ENCODE results near the gene KPNA4. TPM values are rescaled to one million over a fixed set of nuclear protein-coding genes. Genes with fewer than 3 reads are reported as not detected.
"Not testable (repeated sequence)": the region's sequence is repeated elsewhere in the genome, so short reads cannot be mapped to it uniquely, and the experiment has no call there.

KPNA4 gene
- total RNA-seq, 2 experiments from 2014 or later: 44.0 to 49.4 TPM

DNA sequence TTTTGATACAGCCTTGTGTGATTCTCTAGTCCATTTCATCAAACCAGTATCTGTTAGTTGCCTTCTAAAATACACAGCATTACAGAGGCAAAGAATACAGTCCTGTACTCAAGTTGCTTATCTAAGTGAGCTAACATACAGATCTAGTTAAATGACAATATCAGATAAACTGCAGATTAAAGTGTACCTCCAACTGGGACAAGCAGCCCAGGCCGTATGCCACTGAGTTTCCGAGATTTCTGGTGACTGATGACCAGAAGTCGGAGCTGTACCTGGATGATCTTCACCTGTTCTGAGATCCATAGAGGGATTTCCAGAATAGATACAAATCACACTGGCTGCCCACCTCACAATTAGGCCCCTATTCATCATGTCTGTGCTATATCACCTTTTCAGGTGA lies 109.5 kb downstream of the KPNA4 start:
- intact Hi-C loops (cut with DNase I, micrococcal nuclease): no loop called here
- no peaks in the 10 kb centered on the region for H3K9me3 ChIP-seq (ENCODE audit: control insufficient read depth in 1 of 2, insufficient read depth in 1 of 2, low read length in 2 of 2)
- Mint-ChIP-seq H3K36me3 (ENCODE audit: low read depth) (no peaks in the 10 kb centered on the region), H3K27ac (no peak overlapping the region), H3K4me3 (no peak overlapping the region), H3K4me1 (ENCODE audit: low read depth) (no peaks in the 10 kb centered on the region), H3K9me3 (no peaks in the 10 kb centered on the region), H3K27me3 (no peaks in the 10 kb centered on the region)
- H3K27ac ChIP-seq (ENCODE audit: low read depth in 1 of 2, low read length in 2 of 2): no peak overlapping the region
- ChIA-PET POLR2A (interaction anchor here (1.4 kb wide), 1 partner anchor 11 kb away, joined by 3 read pairs; no protein-coding TSS in a partner anchor), CTCF (interaction anchor here (1.1 kb wide), 1 partner anchor 9 kb away, joined by 3 read pairs; no protein-coding TSS in a partner anchor)
- no peak for TF ChIP-seq CTCF (IDR thresholded peaks at IDR 0.05)
- no peaks in the 10 kb centered on the region for H3K36me3 ChIP-seq (ENCODE audit: insufficient read depth, low read length)
- no peaks in the 10 kb centered on the region for H3K4me1 ChIP-seq (ENCODE audit: insufficient read depth, low read length)
- H3K4me3 ChIP-seq (ENCODE audit: low read length): no peak overlapping the region
- no peaks in the 10 kb centered on the region for H3K27me3 ChIP-seq (ENCODE audit: control insufficient read depth in 1 of 2, insufficient read depth in 2 of 2, low read length in 2 of 2)
- ATAC-seq (ENCODE audit: poor library complexity) (no peak), DNase-seq (no peak)

DNA sequence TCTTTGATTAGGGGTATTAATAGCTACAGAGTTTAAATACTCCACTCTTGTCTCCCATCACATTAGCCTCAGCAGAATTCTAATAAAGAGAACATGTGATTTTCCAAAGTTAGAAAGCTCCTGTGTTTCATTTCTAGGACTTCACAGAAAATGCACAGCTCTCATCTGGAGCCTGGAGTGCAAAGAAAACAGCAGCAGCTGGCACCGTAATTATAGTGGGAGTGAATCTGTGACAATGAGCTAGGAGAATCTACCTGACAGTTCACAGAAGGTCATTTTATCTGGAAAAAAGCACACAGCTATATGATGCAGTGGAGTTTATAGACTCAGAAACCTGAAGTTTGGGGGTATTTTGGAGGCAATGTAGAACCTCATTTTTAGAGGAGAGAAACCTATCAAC lies 110.4 kb downstream of the KPNA4 start:
- TF ChIP-seq CTCF (IDR thresholded peaks at IDR 0.05): no peak
- intact Hi-C loops (cut with DNase I, micrococcal nuclease): loop anchor here in 1 of 2 experiments (5.0 kb wide), 1 partner anchor 302 kb away; the partner anchor contains the start of gene PPM1L
- Mint-ChIP-seq H3K27me3 (no peaks in the 10 kb centered on the region), H3K36me3 (ENCODE audit: low read depth) (no peaks in the 10 kb centered on the region), H3K27ac (no peak overlapping the region), H3K4me3 (no peak overlapping the region), H3K9me3 (no peaks in the 10 kb centered on the region), H3K4me1 (ENCODE audit: low read depth) (peaks cover 7% of the 10 kb centered on the region)
- no peak for ATAC-seq (ENCODE audit: poor library complexity)
- peaks cover 0 to 3% of the 10 kb centered on the region in 2 experiments for H3K9me3 ChIP-seq (ENCODE audit: control insufficient read depth in 1 of 2, insufficient read depth in 1 of 2, low read length in 2 of 2)
- ChIA-PET CTCF (interaction anchor here (1.1 kb wide), 1 partner anchor 10 kb away, joined by 3 read pairs; no protein-coding TSS in a partner anchor), POLR2A (interaction anchor here (1.4 kb wide), 1 partner anchor 10 kb away, joined by 3 read pairs; no protein-coding TSS in a partner anchor)
- peaks cover 4% of the 10 kb centered on the region for H3K4me1 ChIP-seq (ENCODE audit: insufficient read depth, low read length)
- H3K36me3 ChIP-seq (ENCODE audit: insufficient read depth, low read length): no peaks in the 10 kb centered on the region
- H3K4me3 ChIP-seq (ENCODE audit: low read length): no peak overlapping the region
- H3K27ac ChIP-seq (ENCODE audit: low read depth in 1 of 2, low read length in 2 of 2): no peak overlapping the region
- DNase-seq: no peak
- no peaks in the 10 kb centered on the region for H3K27me3 ChIP-seq (ENCODE audit: control insufficient read depth in 1 of 2, insufficient read depth in 2 of 2, low read length in 2 of 2)

- CTCF ChIA-PET, H3K27ac Mint-ChIP-seq: not testable (repeated sequence)
These were observed 113.1 kb downstream of the KPNA4 start for GRCh38 chr3:160452251-160452650.

DNA sequence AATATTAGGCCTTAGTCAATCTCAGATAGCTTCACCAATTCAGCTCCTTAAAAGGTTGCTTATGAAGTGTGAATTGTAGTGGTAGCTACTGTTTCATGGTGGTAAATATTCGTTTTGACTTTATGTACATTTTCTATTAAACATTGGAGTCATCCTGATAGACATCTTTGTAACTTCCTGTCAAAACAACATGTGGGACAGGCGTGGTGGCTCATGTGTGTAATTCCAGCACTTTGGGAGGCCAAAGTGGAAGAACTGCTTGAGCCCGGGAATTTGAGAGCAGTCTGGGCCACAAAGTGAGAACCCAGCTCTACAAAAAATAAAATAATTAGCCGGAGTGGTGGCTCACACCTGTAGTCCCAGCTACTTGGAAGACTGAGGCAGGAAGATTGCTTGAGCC lies 113.8 kb downstream of the KPNA4 start:
- no peak overlapping the region for H3K27ac Mint-ChIP-seq
- intact Hi-C loops (cut with DNase I, micrococcal nuclease): loop anchor here in 1 of 2 experiments (2.0 to 5.0 kb wide), 2 partner anchors 115 to 306 kb away; partner anchors contain the start of gene PPM1L
- H3K4me3 ChIP-seq (ENCODE audit: low read length): no peak overlapping the region
- H3K4me1 Mint-ChIP-seq (ENCODE audit: low read depth): peaks cover 29% of the 10 kb centered on the region
- H3K27me3 ChIP-seq (ENCODE audit: control insufficient read depth in 1 of 2, insufficient read depth in 2 of 2, low read length in 2 of 2): no peaks in the 10 kb centered on the region
- TF ChIP-seq CTCF (IDR thresholded peaks at IDR 0.05): no peak
- no peaks in the 10 kb centered on the region for H3K9me3 Mint-ChIP-seq
- ATAC-seq (ENCODE audit: poor library complexity): no peak
- no peak overlapping the region for H3K27ac ChIP-seq (ENCODE audit: low read depth in 1 of 2, low read length in 2 of 2)
- DNase-seq: no peak
- H3K36me3 ChIP-seq (ENCODE audit: insufficient read depth, low read length): no peaks in the 10 kb centered on the region
- H3K4me1 ChIP-seq (ENCODE audit: insufficient read depth, low read length): peaks cover 16% of the 10 kb centered on the region
- peaks cover 5% of the 10 kb centered on the region for H3K36me3 Mint-ChIP-seq (ENCODE audit: low read depth)
- POLR2A ChIA-PET: no interaction called here
- no peaks in the 10 kb centered on the region for H3K27me3 Mint-ChIP-seq
- no peak overlapping the region for H3K4me3 Mint-ChIP-seq
- H3K9me3 ChIP-seq (ENCODE audit: control insufficient read depth in 1 of 2, insufficient read depth in 1 of 2, low read length in 2 of 2): peaks cover 0 to 6% of the 10 kb centered on the region in 2 experiments
- CTCF ChIA-PET: no interaction called here

More at GRCh38 chr3:160452251-160452650, 113.1 kb downstream of the KPNA4 start:
- H3K9me3 ChIP-seq (ENCODE audit: control insufficient read depth in 1 of 2, insufficient read depth in 1 of 2, low read length in 2 of 2); H3K27me3 ChIP-seq (ENCODE audit: control insufficient read depth in 1 of 2, insufficient read depth in 2 of 2, low read length in 2 of 2); H3K36me3 Mint-ChIP-seq (ENCODE audit: low read depth); ATAC-seq (ENCODE audit: poor library complexity); DNase-seq; H3K36me3 ChIP-seq (ENCODE audit: insufficient read depth, low read length); H3K9me3 Mint-ChIP-seq; H3K4me3 ChIP-seq (ENCODE audit: low read length); H3K27ac ChIP-seq (ENCODE audit: low read depth in 1 of 2, low read length in 2 of 2); H3K27me3 Mint-ChIP-seq; POLR2A ChIA-PET; H3K4me3 Mint-ChIP-seq: not testable (repeated sequence)
- H3K4me1 Mint-ChIP-seq (ENCODE audit: low read depth): peaks cover 25% of the 10 kb centered on the region
- intact Hi-C loops (cut with DNase I, micrococcal nuclease): loop anchor here in 1 of 2 experiments (5.0 kb wide), 1 partner anchor 305 kb away; the partner anchor contains the start of gene PPM1L
- peaks cover 13% of the 10 kb centered on the region for H3K4me1 ChIP-seq (ENCODE audit: insufficient read depth, low read length)

Measured in CD4-positive, alpha-beta T cell (primary cell).